ENCODE results near the gene MYO5A. TPM values are rescaled to one million over a fixed set of nuclear protein-coding genes. Genes with fewer than 3 reads are reported as not detected.

Gene MYO5A
- total and polyA plus RNA-seq, 8 donors, result 2.4 to 11.9 (median 8.1) TPM

DNA sequence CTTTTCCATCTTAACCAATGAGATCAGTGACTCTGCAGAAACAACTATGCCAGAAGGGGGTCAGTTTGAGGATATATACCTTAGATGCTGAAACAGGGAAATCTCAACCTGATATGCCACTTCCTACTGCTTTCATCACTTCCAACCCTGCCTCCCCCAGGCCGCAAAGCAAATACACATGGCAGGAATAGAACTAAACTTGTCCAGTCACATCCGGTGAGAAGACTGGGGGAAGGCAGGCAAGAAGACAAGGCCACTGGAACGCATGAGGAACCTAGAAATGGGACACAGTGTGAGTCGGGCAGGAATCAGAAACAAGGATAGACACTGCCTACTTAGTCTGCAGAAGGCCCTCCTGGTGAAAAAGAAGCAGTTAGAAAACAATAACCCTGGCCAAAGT, 90.6 kb downstream of the MYO5A start:
- intact Hi-C loops (cut with DNase I), result no loop called here
- DNase-seq (no peak), FAIRE-seq (no peak), ATAC-seq (peak in 2 of 4 donors; percentile 35 to 44)
- WGBS, 2 donors, result 84 to 88% methylated on average over 4 of the region's 4 CpGs
- H3K36me3 ChIP-seq, result no peaks in the 10 kb centered on the region
- no peaks in the 10 kb centered on the region for H3K9me3 ChIP-seq
- no peak overlapping the region for H3K4me3 ChIP-seq
- TF ChIP-seq, protein P1, sequence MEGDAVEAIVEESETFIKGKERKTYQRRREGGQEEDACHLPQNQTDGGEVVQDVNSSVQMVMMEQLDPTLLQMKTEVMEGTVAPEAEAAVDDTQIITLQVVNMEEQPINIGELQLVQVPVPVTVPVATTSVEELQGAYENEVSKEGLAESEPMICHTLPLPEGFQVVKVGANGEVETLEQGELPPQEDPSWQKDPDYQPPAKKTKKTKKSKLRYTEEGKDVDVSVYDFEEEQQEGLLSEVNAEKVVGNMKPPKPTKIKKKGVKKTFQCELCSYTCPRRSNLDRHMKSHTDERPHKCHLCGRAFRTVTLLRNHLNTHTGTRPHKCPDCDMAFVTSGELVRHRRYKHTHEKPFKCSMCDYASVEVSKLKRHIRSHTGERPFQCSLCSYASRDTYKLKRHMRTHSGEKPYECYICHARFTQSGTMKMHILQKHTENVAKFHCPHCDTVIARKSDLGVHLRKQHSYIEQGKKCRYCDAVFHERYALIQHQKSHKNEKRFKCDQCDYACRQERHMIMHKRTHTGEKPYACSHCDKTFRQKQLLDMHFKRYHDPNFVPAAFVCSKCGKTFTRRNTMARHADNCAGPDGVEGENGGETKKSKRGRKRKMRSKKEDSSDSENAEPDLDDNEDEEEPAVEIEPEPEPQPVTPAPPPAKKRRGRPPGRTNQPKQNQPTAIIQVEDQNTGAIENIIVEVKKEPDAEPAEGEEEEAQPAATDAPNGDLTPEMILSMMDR (IDR thresholded peaks at IDR 0.05), result no peak
- H3K27ac ChIP-seq, result no peak overlapping the region
- H3K27me3 ChIP-seq, result no peaks in the 10 kb centered on the region
- no peaks in the 10 kb centered on the region for H3K4me1 ChIP-seq

DNA sequence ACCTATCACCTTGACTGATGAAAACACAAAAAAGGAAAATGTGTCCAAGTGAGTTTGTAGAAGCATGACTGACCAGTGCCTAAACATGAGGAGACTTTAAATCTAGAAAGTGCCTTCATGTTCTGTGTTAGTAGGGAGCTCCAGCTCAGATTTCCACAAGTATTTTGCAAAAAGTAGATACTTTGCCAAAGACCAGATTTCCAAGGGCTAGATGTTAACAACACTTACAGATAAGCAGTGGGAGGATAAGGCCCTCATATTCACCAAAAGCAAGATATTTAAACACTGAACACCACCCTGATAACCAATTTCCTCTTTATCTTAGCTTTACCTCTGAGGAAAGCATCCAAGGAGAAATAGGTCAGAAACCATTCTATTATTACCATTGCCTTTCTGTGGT, 91.0 kb downstream of the MYO5A start:
- ATAC-seq (no peak), FAIRE-seq (no peak), DNase-seq (no peak)
- Histone ChIP-seq H3K36me3 (no peaks in the 10 kb centered on the region), H3K4me1 (no peaks in the 10 kb centered on the region), H3K27me3 (no peaks in the 10 kb centered on the region), H3K4me3 (no peak overlapping the region), H3K27ac (no peak overlapping the region), H3K9me3 (no peaks in the 10 kb centered on the region)
- TF ChIP-seq, protein P1 (IDR thresholded peaks at IDR 0.05), result no peak
- intact Hi-C loops (cut with DNase I), result no loop called here

DNA sequence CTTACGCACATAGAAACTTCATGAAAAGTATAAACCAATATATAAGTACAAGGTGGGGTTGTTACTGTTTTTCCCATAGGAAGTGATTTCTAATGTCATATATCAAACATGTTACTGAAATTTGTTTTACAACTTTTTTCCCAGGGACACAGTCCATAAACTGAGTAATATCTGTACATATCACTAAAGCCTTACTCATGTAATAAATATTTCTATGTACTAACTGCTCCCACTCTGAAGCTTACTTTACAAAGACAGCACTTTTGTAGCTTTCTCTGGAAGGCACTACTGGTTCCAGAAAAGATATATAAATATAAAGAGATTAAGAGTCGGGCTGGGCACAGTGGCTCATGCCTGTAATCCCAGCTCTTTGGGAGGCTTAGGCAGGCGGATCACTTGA, 91.7 kb downstream of the MYO5A start:
- H3K27ac ChIP-seq, result no peak overlapping the region
- H3K27me3 ChIP-seq, result no peaks in the 10 kb centered on the region
- DNase-seq, result no peak
- no peaks in the 10 kb centered on the region for H3K4me1 ChIP-seq
- no peaks in the 10 kb centered on the region for H3K9me3 ChIP-seq
- no peak for ATAC-seq
- 89 to 98% methylated on average over 3 of the region's 3 CpGs for WGBS, 2 donors
- intact Hi-C loops (cut with DNase I), result no loop called here
- no peak for FAIRE-seq
- TF ChIP-seq, protein P1 (IDR thresholded peaks at IDR 0.05), result no peak
- H3K36me3 ChIP-seq, result no peaks in the 10 kb centered on the region
- no peak overlapping the region for H3K4me3 ChIP-seq

DNA sequence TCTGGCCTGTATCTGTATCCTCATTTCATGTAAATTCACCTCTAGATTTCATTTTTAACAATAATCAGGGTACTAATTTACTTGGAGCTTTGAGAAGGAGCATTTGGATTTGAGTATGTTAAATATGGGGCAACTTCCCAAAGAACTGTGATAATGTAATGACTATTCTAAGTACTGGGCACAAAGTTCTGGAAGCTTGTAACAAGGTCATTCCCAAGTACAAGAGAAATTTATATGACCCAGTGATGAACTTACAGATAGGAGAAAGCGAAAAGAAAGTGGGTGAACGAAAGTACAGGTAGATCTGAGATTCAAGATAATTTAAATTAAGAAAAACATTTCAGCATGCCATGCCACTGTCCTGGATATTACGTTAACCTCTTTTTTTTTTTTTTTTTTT, 93.8 kb downstream of the MYO5A start:
- no peaks in the 10 kb centered on the region for H3K4me1 ChIP-seq
- H3K4me3 ChIP-seq, result no peak overlapping the region
- no peaks in the 10 kb centered on the region for H3K9me3 ChIP-seq
- no peak for FAIRE-seq
- H3K27me3 ChIP-seq, result no peaks in the 10 kb centered on the region
- H3K27ac ChIP-seq, result no peak overlapping the region
- intact Hi-C loops (cut with DNase I), result no loop called here
- TF ChIP-seq, protein P1 (IDR thresholded peaks at IDR 0.05), result no peak
- WGBS, 2 donors, result 85 to 88% methylated on average over 3 of the region's 3 CpGs
- no peak for ATAC-seq
- no peaks in the 10 kb centered on the region for H3K36me3 ChIP-seq
- no peak for DNase-seq

DNA sequence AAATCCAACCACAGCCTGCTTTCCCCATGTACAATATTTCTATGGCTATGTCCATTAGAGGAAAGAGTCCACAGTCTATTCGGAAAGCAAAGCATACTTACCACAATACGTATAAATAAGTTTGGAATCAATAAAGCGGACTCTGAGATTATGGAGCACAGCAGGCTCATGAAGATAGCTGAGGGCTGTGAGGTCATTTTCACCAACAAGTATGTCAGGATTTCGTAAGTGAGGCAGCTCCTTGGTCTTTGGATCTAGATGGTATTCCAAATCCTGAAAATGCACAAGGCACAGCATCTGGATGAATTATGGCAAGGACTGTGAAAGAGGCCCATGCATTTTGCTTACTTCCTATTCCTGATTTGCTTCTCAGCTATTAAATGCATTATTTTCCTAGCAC, 100.4 kb downstream of the MYO5A start:
- 83 to 87% methylated on average over 4 of the region's 4 CpGs for WGBS, 2 donors
- intact Hi-C loops (cut with DNase I), result no loop called here
- TF ChIP-seq, protein P1 (IDR thresholded peaks at IDR 0.05), result no peak
- Histone ChIP-seq H3K9me3 (no peaks in the 10 kb centered on the region), H3K4me1 (no peaks in the 10 kb centered on the region), H3K4me3 (no peak overlapping the region), H3K36me3 (no peaks in the 10 kb centered on the region), H3K27ac (no peak overlapping the region), H3K27me3 (no peaks in the 10 kb centered on the region)
- no peak for ATAC-seq
- DNase-seq, result no peak
- no peak for FAIRE-seq
